HG02678 (cell line): ENCODE results near the gene CFAP65.

Experiments used
- ATAC-seq: cut with Tn5 transposase; IDR thresholded peaks from one replicate; pipeline ENCODE4 v1.9.1; 2021; ENCODE audit warnings: mild to moderate bottlenecking, moderate library complexity; ENCODE audit not compliant: unreplicated experiment

The CFAP65 gene, protein sequence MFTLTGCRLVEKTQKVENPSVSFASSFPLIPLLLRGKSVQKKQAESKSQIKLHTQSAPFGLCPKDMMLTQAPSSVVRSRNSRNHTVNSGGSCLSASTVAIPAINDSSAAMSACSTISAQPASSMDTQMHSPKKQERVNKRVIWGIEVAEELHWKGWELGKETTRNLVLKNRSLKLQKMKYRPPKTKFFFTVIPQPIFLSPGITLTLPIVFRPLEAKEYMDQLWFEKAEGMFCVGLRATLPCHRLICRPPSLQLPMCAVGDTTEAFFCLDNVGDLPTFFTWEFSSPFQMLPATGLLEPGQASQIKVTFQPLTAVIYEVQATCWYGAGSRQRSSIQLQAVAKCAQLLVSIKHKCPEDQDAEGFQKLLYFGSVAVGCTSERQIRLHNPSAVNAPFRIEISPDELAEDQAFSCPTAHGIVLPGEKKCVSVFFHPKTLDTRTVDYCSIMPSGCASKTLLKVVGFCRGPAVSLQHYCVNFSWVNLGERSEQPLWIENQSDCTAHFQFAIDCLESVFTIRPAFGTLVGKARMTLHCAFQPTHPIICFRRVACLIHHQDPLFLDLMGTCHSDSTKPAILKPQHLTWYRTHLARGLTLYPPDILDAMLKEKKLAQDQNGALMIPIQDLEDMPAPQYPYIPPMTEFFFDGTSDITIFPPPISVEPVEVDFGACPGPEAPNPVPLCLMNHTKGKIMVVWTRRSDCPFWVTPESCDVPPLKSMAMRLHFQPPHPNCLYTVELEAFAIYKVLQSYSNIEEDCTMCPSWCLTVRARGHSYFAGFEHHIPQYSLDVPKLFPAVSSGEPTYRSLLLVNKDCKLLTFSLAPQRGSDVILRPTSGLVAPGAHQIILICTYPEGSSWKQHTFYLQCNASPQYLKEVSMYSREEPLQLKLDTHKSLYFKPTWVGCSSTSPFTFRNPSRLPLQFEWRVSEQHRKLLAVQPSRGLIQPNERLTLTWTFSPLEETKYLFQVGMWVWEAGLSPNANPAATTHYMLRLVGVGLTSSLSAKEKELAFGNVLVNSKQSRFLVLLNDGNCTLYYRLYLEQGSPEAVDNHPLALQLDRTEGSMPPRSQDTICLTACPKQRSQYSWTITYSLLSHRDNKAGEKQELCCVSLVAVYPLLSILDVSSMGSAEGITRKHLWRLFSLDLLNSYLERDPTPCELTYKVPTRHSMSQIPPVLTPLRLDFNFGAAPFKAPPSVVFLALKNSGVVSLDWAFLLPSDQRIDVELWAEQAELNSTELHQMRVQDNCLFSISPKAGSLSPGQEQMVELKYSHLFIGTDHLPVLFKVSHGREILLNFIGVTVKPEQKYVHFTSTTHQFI (N-terminal part only)

DNA sequence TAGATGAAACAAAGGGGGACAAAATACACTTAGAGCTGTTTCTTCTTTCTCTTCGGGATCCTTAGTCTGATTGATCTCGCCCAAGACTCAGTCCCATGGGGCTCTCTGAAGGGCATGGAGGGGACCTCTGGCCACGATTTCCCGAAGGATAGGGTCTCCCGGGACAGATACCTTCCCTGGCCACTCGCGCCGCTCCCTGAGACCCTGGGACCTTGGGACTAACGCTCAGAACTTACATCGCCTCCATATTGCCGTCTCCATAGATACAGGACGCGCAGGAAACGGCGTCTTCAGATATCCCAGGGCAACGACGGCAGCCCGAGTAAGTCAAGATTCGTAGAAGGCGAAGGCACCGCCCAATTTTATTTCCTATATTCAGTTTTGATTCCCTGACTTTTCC, at the start of gene CFAP65:
TSS of gene CFAP65 (minus strand) at position 265 of the 400 bp plus-strand sequence. CDS start 2,468 bp downstream, outside the sequence.
- no peak for ATAC-seq

DNA sequence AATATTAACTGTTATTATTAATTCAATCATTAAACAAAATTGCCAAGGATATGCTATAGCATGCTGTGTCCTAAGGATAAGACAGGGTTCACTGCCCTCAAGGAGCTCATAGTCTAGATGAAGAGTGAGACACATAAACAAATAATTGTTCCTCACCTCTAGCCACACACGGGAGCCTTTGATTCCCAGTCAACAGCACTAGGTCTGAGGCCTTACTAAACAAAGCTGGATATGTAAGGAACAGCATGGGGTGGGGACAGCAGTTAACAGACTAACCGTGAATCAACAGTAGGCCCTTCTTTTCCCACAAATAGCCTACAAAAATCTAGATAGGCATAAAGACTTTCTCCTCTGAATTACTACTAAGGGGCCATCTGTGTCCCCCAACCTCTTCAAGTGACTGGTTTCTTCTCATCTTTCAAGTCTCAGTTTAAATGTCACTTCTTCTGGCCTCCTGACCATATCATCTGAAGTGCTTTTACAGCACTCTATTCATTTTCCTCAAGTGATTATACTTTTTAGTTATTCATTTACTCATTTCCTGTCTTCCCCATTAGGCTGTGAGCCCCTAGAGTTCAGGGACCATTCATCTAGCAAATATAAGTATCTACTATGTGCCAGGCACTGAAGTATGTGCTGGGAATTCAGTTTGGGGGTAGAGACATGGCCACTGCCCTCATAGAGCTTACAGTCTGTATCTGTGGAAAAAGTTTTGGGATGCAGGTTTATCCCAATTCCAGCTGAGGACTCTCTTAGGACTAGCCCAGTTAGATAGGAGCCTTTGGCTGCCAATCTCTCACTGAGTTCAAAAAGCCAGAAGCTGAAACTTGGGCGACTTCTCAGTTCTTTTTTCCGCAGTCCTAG, 49.4 kb upstream of the CFAP65 start:
- no peak for ATAC-seq

DNA sequence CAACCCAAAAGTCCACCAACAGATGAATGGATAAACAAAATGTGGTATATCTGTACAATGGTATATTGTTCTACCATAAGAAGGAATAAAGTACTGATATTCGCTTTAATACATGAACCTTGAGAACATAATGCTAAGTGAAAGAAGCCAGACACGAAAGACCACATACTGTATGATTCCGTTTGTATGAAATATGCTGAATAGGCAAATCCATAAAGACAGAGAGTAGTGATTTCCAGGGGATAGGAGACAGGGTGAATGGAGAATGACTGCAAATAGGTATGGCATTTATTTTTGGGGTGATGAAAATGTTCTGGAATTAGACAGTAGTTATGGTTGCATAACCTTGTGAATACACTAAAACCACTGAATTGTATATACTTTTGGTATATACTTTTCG, 48.0 kb upstream of the CFAP65 start:
- no peak for ATAC-seq

DNA sequence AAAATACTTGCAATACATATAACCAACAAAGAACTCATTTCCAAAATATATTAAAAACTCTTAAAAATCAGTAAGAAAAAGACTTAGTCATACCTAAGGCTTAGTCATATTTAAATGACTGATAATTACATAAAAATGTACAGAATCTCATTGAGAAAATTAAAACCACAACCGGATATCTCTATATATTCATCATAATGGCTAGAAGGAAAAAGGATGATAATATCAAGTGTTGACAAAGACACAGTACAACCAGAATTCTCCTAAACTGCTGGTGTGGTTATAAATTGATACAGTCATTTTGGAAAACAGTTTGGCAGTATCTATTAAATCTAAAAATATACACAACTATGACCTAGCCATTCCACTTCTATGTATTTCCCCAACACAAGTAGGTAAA, 46.5 kb upstream of the CFAP65 start:
- no peak for ATAC-seq

DNA sequence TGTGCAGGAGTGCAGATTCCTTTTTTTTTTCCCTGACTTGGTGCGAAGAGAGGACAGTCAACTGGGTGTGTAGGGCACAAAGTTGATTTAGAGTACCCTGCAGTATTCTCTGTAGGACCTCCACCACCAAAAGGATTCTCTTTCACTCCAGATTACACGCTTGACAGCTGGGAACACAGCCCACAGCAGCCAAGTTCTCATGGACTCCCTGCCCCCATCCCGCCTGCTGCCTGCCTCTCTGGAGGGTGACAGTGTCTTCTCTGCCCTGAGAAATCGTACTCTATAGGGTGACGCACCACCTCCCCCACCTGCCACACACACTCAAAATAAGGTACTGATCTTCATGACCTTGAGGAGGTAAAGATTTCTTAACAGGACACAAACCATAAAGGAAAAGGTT, 46.0 kb upstream of the CFAP65 start:
- ATAC-seq = no peak

DNA sequence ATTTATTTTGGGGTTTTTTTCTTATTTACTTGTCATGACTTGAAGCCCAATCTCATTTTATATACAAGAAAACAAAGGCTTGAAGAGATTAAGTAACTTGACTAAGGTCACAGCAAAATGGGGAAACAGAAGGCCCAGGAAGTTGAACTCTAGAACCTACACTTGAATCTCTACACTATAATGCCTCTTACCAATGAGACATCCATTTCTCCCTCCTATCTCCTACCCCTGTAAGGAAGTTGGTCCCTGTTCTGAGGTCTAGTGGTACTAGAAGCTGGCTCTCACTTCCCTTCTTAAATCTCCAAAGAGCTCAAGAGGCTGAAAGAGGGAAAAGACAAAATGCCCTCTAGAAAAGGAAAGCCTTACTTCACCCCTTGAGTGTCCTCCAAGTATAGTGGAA, 44.9 kb upstream of the CFAP65 start:
- ATAC-seq = no peak

DNA sequence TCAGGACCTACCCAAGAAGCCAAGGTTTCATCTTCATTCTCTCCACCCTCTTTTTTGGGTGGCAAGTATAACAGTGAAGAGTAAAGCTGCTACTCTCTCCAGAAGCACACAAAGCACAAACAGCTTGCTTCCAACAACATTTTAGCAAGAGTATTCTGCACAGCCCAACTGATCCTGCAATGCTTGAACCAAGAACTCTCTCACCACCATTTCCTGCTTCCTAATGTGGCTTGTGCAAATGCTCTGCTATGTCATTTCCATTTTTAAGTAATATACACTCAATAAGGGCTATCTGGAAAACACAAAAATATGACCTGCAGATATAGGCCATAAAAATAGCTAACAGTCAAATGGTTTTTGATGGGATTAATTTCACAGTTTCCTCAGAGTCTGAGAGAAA, 43.5 kb upstream of the CFAP65 start:
- no peak for ATAC-seq

DNA sequence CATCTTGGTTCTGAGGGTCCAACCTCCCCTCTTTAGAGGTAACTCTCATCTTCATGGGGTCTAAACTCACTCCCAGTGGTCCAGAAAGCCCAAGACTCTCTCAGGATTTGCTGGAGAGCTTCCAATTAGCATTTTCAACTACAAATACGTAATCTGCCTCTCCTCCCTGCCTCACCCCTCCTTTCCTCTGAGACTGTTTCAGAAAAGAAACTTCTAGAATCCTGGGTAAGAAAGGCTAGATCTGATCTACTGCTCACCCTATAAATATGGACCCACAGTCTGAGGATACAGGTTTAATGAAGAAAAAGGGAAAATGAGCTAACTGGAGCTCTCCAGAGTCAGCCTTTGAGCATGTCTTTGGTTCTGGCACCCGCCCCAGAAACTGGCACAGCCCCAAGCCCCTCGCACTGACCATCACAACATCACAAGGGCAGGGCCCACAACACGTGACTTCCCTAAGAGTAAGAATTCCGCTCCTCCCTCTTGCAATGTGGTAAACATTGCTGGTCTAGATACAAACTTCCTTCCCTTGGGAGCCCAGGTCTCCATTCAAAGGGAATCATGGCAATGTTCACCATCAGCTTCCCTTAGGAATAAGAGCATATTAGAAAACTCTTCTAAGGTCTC, 41.1 kb upstream of the CFAP65 start:
- no peak for ATAC-seq

DNA sequence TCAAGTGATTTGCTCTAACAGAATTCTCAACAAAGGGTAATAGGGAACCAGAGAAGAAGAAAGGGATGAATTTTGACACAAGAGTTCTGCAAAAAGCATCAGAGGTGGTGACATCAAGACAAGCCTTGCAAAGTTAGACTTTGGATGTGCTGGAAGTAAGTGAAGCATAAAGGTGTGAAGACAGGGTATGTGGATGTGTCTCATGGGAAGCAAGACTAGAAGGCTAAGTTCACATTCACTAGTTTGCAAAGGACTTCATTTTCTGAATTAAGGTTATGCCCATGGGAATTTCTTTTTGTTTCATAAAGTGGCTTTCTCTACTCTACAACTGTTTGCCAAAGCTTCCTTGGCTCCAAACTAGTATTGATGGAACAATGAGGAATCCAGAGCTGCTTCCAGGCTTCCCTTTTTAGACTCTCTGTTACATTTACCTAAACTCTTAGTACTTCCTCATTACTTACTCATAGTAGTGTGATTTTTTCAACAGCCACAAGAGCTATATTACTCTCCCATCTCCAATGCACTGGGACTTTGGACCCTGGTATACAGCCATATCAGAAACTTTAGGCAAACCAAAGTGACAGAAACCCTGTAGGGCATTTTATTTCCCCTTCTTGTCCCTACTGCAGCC, 40.5 kb upstream of the CFAP65 start:
- ATAC-seq = no peak

DNA sequence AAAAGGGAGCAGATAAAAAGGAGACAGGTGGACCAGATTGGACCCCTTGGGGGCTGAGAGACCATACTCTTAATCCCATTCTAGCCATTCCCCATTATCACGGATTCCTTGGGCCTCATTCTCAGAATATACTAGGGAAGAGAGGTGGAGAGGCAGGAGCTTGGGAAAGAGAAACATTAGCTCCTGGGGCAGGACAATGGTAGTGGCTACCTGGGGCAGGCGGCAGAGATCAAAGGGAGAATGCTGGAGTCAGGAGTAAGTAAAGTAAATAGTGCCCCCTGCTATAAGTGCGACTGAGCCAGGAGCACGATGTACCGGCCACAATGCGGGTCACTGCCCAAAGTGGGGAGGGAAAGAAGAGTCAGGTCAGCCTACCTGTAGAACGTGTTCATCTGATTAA, 39.8 kb upstream of the CFAP65 start:
- no peak for ATAC-seq

DNA sequence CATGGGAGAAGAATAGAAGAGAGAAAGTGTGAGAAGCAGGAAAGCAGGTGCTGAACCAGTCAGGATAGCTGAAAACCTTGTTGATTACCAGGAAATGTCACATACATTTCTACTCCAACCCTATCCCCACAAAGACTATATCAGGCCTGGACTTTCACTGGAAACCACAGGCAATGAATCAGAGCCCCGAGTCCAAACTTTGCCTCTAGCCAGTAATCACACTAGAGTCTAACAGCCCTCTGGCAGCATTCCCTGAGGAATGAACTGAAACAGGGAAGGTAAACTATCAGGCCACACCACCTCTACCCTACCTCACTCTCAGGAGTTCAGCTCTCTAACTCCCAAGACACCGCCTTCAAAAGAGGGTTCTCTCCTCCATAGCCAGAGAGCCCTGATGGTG, 38.1 kb upstream of the CFAP65 start:
- ATAC-seq = no peak

DNA sequence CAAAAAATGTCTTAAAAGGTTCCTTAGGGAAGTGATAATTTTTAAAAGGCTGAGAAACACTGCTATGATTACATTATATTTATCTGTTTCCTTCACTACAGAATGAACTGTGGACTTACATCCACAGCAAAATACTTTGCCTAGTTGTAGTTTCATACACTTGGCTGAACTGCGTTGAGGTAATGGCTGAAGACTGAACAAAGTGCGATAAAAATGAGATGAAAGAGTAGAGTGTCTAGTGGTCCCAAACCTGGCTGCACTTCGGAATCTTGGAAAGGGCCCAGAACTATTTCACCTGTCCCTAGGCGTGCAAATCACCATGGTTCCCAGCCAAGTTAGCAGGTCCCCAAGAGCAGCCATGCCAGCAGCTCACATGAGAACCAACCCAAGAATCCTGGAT, 37.6 kb upstream of the CFAP65 start:
- ATAC-seq = no peak

DNA sequence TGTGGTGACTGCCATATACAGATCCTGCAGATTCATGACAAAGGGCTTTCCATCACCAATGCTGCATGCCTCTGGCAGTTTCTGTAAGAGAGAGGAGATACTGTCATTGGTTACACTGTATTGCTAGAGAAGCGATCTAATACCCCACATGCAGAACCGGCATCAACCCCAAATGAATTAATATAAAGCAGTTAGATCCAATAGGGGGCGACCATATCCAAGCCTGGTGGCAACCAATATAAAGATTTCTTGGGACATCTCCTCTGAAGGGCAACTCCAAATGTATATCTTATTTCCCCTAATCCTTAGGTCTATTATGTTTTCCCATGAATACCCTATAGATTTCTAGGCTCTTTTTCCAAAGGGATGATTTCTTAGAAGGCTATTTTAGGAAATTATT, 36.8 kb upstream of the CFAP65 start:
- ATAC-seq = no peak

DNA sequence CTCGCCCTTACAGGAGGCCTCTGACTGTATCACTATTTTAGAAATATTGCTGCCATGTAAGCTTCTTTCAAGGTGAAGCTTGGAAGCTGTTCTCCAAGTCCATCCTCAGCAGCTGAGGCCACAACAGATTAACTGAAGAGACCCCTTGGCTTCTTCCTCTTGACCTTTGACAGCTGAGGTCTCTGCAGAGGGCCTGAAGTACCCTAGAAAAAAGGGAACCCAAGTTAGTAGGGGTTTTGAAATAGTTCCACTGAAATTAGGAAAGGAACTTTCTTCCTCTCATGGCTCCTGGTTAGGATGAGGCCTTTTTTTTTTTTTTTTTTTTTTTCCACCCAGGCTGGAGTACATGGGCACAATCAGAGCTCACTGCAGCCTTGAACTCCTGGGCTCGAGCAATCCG, 34.9 kb upstream of the CFAP65 start:
- ATAC-seq = no peak

DNA sequence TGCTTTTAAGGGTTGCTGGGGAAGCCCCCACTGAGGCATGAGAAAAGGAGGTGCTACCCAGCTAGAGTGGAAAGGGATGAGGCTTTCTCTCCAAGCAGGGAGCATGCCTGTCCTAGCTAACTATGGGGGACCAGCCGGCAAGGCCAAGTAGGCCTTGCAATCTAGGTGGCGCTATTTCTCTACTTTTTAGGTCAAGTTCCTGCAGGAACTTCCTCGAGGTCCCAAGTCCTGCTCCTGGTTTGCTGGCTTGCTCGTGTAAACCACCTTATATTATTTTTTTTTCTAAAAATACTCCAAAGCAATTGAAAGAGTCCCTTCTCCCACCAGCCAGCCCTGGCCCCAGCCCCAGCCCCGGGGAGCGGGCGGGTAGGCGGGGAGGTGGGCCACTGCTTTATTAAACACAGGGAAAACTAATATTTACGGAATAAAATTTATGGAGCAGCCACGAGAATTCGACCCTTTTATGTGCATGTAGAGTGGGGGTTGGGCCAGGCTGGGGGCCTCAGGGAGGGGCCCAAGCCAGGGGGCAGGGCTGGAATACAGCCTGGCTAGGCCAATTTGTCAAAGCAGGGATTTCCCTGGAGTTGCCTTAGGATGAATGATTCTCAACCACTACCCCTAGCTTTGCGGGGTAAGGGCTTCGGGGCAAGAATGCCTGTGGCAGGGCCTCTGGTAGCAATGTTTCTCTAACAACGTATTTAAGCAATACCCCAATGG, 32.3 kb upstream of the CFAP65 start:
- ATAC-seq = no peak

DNA sequence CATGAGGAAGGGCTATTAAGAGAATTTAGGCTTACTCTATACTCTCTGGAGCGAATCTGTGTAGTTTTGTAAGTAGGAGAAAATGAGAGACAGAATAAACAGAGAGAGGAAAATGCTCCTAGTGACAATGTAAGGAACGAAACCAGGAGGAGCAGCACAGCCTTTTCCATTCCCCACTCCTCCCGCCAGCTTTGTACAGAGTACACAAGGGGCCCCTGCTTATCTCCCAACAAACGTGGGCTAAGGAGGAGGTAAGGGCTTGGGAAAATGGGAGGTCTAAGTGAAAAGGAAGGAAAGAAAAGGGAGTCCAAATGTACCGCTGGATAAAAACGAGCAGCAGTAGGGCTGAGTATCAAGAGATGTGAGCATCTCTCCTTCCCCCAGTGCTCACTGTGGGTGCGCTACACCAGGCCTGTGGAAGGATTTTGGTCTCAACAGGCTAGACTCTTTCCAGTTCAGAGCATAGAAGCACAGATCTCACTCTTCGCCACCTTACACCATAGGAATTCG, 31.5 kb upstream of the CFAP65 start:
- ATAC-seq = no peak

DNA sequence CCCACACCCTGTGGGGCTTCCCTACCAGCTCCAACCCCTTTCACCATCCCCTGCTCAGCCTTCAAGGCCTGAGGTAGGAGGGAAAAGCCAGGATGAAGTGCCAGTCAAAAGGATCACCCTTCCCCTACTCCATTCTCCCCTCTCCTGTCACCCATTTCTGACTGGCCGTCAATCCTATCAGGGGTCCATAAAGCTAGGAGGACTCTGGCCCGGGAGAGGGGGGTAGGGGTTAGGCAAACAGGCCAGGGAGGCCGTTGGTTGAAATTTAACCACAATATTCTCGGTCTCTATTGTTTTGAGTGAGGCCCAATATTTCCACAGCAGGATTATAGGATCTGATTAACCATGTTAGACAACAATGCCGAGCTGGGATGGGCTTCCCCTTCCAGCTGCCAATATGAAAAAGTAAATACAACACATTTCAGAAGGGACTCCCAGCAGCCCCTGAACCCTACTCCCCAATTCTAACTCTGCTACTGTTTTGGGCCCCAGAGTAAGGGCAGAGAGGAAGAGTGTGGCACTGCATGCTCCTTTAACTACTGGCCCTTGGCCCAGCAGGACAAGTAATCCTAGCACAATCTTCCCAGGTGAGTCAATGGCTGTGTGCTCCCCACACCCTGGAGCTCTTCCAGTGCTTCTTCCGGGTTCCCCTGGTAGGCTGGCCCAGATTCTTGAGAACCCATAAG, 30.0 kb upstream of the CFAP65 start:
- no peak for ATAC-seq

DNA sequence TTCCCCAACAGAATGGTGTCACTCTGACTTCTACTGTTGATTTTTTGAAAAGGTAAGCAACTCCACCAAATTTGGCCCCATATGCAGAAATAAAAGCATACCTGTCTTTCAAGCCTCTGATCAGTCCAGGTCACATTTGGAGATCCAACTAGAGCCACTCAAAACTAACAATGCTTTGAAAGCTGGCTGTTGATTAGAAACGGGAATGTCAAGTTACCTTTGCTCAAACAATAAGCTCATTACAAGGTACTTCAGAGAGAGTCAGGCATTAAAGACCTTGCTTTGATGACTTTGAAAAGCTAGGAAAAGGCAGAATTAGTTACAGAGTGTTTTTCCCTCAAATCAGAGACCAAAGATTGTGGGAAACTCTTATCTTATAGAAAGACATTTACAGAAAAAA, 24.2 kb upstream of the CFAP65 start:
- no peak for ATAC-seq
